Body of pancreas (tissue), 4 donors: ENCODE results near the gene ASIC5.

Source experiments
- CTCF ChIP-seq, 7 experiments: fragments of 450-650 bp in 4 of 7; fragments of 200-600 bp in 3 of 7; sonication (generic) in 3 of 7; IDR thresholded peaks; one replicate each; pipeline ENCODE4 v1.5.1; 2016 to 2019; ENCODE audit warnings: antibody characterized with exemption in 7 of 7
- POLR2A ChIP-seq, 3 donors: fragments of 450-650 bp; IDR thresholded peaks; one replicate each; pipeline ENCODE4 v1.6.1; 2016; ENCODE audit warnings: antibody characterized with exemption in 3 of 3, mild to moderate bottlenecking in 2 of 3

GRCh38 chr4:155877971-155878370, 11.9 kb upstream of the ASIC5 start:
- TF ChIP-seq CTCF (IDR thresholded peaks at IDR 0.05), result no peak
- no peak for TF ChIP-seq POLR2A (IDR thresholded peaks at IDR 0.05)
